Neural cell (in vitro differentiated cells): ENCODE results near the gene CAMK1D.

Experiments
- CTCF ChIP-seq: fragments of 450-650 bp; IDR thresholded peaks from 2 replicates; pipeline ENCODE4 v1.5.1; 2014; ENCODE audit warnings: antibody characterized with exemption, mild to moderate bottlenecking, moderate library complexity; ENCODE audit not compliant: poor library complexity, severe bottlenecking
- EP300 ChIP-seq: fragments of 450-650 bp; conservative IDR thresholded peaks from 2 replicates; pipeline ENCODE4 v1.6.1; 2014; ENCODE audit warnings: antibody characterized with exemption, mild to moderate bottlenecking, moderate library complexity; ENCODE audit not compliant: poor library complexity, severe bottlenecking
- EZH2 ChIP-seq: fragments of 200-600, 300-800 bp; shearing (Covaris generic), sonication (generic); IDR thresholded peaks from 2 replicates; pipeline ENCODE4 v1.6.1; 2014; ENCODE audit warnings: antibody characterized with exemption, low read length, borderline replicate concordance, mild to moderate bottlenecking; ENCODE audit not compliant: insufficient read depth, poor library complexity, severe bottlenecking
- POLR2AphosphoS5 ChIP-seq: IDR thresholded peaks from 2 replicates; pipeline ENCODE4 v1.6.1; 2012
- RAD21 ChIP-seq: fragments of 450-650 bp; conservative IDR thresholded peaks from 2 replicates; pipeline ENCODE4 v1.6.1; 2014; ENCODE audit warnings: antibody characterized with exemption, mild to moderate bottlenecking, moderate library complexity
- REST ChIP-seq: IDR thresholded peaks from 2 replicates; pipeline ENCODE4 v1.6.1; 2012; ENCODE audit warnings: borderline replicate concordance
- SMC3 ChIP-seq: fragments of 450-650 bp; conservative IDR thresholded peaks from 2 replicates; pipeline ENCODE4 v1.6.1; 2014; ENCODE audit warnings: antibody characterized with exemption, mild to moderate bottlenecking, moderate library complexity; ENCODE audit not compliant: poor library complexity
- TAF1 ChIP-seq: IDR thresholded peaks from 2 replicates; pipeline ENCODE4 v1.6.1; 2012; ENCODE audit warnings: low read depth

- TF ChIP-seq CTCF: no peak
- no peak for TF ChIP-seq POLR2AphosphoS5
- TF ChIP-seq EZH2: no peak
- no peak for TF ChIP-seq EP300
- TF ChIP-seq REST: no peak
- no peak for TF ChIP-seq RAD21
- no peak for TF ChIP-seq SMC3
- TF ChIP-seq TAF1: no peak
Observed at GRCh38 chr10:12344375-12345110, 4.8 kb upstream of the CAMK1D start.
